Hematopoietic multipotent progenitor cell treated with erythropoietin and hydrocortisone succinate and interleukin-3 and kit ligand, for 17 days (in vitro differentiated cells): ENCODE results near the gene ZBP1.
"Not testable (repeated sequence)": the region's sequence is repeated elsewhere in the genome, so short reads cannot be mapped to it uniquely, and the experiment has no call there.

Experiments
- DNase-seq: peaks from one replicate; pipeline ENCODE4 v3.0.0-alpha.2; 2015; ENCODE audit warnings: low spot score

The ZBP1 gene

DNA sequence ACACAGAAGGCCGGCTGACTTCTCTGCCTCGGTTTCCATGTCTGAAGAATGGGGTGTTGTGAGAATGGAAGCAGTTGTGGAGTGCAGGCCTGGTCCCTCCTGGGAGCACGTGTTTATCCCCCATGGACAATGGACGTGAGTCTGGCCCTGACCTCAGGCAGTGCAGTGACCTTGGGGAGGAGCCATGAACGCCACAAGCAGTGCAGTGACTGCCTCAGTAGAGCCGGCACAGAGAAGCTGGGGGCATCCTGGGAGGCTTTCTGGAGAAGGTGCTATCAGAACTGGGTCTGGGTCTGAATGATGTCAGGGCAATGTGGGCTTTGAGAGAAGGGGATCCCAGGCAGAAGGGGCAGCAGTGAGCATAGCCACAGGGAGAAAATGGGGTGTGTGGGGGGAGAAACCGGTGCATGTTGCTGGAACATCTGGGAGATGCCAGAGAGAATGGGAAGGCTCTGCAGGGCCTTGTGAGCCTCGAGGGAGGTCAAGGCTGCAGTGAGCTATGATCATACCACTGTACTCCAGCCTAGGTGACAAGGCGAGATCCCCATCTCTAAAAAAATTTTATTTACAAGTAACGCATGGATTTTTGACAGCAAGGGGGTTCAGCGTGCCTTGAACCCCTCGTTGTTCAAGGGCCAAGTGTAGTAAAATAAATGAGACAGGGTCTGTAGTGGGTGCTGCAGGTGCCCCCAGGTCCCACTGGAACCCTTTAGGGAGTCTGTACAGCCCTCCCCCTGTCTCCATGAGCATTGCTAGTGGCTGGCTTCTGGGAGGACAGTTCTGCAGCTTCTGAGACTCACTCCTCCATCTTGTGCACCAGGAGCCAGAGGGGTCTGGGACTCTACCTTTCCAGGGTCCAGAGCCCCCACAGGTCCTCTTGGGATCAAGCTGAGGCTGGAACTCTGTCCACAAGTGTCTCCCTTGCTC, 27.0 kb upstream of the ZBP1 start:
- no peak for DNase-seq

DNA sequence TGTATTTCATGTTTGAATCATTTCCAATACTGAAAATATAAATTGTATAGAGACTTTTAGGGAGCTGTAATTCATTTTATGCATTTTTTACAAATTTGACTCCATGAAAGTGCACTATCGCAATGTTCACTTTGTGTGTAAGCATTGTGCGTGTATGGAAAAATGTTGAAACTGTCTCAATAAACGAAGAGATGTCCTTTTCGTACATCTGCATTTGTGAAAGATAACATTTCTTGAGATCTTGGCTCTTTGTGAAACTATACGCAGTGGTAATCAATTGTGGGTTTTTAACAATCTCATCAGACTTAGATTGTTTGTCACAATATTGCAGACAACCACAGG, 18.6 kb upstream of the ZBP1 start:
- no peak for DNase-seq

DNA sequence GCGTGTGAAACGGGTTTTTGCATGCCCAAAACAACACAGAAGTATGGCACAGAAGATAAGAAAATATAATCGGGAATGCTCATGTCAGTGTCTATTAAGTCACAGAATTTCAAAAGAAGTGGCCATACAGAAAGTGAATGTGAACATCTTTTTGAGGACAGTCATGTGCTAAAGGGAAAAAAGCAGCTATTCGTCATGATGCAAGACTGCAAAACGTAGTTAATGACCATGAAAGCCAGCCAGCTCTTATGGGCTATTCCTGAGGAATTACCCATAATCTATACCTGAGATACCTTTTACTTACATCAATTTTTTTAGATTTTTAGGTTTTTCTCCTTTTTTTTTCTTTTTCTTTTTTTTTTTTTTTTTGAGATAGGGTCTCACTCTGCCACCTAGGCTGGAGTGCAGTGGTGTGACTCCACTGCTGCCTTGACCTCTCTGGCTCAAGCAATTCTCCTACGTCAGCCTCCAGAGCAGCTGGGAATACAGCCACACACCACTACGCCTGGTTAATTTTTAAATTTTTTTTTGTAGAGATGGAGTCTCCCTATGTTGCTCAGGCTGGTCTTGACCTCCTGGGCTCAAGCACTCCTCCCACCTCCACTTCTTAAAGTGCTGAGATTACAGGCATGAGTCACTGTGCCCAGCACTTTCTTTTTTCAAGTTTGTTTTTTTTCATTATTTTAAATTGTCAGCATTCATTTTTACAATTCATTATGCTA, 18.1 kb upstream of the ZBP1 start:
- DNase-seq: no peak

DNA sequence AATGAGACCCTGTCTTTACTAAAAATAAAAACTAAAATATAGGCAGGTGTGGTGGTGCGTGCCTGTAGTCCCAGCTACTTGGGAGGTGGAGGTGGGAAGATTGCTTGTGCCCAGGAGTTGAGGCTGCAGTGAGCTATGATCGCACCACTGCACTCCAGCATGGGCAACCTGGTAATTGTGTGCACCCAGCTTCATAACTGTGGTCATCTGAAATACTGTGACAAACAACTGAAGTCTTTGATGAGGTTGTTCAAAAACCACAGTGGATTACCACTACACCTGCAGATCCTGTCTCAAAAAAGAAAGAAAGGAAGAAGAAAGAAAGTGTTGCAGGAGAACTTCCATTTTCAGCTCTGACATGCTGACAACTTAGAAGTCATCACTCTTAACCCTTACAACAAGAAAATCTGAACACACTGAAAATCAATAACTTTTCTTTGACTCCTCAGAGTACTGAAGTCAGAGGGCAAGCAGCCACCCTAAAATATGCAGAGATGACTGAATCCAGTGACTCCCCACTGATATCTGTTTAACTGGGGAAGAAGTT, 13.8 kb upstream of the ZBP1 start:
- no peak for DNase-seq

DNA sequence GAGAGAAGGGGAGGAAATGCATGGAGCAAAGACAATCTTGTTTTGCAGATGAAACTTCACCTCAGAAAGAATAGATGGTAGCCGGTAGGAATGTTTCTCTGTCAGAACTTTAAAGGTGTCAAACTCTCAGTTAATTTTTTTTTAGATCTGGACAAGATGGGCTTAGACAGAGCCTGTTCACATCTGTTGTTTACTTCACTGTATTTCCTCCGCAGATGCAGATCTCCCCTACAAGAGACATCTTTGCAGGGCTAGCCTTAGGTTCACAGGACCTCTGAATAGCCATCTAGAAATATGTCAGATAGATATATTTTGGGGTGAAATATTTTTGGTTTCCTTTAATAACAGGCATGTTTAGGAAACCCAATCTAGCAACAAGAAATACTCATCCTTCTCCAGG, 12.1 kb upstream of the ZBP1 start:
- DNase-seq: no peak

DNA sequence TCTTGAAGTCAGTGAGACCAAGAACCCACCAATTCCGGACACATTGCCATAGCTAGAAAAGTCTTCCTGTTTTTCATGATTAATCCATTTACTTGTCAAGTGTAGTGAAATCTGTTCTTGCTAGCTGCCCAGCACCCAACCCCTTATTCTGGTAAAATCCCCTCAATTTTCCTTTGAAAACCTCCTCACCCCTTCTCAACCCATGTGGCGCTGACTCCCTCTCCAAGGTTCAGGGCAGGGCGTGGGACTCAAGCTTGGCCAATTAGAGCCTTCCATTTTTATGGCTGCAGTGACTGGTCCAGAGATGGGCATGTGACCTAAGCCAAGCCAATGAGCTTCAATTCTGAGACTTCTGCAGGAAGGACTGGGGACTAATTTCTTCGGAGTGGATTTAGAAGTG, 9.8 kb upstream of the ZBP1 start:
- no peak for DNase-seq

DNA sequence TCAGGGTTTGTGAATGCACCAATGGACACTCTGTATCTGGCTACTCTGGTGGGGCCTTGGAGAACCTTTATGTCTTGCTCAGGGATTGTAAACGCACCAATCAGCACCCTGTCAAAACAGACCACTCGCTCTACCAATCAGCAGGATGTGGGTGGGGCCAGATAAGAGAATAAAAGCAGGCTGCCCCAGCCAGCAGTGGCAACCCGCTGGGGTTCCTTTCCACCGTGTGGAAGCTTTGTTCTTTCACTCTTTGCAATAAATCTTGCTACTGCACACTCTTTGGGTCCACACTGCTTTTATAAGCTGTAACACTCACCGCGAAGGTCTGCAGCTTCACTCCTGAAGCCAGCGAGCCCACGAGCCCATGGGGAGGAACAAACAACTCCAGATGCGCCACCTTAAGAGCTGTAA, 9.3 kb upstream of the ZBP1 start:
- DNase-seq: not testable (repeated sequence)

DNA sequence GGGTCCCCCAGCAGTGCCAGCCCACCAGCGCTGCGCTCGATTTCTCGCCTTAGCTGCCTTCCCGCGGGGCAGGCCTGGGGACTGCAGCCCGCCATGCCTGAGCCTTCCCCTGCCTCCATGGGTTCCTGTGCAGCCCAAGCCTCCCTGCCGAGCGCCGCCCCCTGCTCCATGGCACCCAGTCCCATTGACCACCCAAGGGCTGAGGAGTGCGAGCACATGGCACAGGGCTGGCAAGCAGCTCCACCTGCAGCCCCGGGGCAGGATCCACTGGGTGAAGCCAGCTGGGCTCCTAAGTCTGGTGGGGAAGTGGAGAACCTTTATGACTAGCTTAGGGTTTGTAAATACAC, 8.7 kb upstream of the ZBP1 start:
- not testable (repeated sequence) for DNase-seq

DNA sequence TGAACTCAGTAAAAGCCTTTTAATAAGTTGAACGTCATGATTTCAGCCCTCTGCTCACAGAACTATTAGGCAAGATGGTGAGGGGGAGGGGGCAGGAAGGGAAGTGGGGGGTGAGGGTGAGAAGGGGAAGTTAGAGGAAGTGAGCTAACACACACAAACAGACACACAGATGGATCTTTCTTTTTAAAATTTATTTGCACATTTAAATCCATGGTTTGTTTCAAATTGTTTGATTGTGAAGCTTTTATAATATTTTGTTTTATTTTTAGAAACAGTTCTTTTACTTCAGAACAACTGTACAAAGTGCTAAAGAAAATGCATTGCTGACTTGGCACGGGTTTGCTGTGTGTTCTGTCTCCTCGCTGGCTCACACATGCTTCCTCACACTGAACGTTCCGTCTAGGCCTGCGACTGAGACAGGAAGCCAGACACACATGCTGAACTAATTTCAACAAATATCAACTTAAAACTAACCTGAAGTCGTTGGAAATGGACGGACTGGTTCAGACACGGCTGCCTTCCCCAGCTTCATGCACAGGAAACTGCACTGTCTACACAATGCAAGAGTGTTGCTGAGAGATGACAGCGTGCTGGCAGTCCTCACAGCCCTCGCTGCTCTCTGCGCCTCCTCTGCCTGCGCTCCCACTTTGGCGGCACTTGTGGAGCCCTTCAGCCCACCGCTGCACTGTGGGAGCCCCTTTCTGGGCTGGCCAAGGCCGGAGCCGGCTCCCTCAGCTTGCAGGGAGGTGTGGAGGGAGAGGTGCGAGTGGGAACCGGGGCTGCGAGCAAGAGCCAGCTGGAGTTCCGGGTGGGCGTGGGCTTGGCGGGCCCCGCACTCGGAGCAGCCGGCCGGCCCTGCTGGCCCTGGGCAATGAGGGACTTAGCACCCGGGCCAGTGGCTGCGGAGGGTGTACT, 8.1 kb upstream of the ZBP1 start:
- no peak for DNase-seq

DNA sequence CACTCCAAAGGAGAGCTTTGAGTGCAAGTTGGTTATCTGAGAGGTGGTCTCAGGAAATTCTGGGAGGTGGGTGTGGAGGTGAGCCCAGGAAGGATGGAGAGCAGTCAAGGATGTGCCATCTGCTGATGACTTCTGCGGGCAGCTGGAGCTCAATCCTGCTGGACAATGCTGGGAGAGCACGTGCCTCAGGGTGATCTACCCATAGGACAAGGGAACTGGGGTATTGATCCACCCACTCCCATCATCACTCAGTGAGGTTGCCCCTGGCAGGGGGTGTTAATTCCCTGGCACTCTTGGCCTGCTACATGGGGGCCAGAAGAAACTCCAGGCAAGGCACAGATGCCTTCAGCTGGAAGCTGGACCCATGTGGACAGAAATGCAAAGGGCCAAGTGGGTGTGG, 7.1 kb upstream of the ZBP1 start:
- no peak for DNase-seq

DNA sequence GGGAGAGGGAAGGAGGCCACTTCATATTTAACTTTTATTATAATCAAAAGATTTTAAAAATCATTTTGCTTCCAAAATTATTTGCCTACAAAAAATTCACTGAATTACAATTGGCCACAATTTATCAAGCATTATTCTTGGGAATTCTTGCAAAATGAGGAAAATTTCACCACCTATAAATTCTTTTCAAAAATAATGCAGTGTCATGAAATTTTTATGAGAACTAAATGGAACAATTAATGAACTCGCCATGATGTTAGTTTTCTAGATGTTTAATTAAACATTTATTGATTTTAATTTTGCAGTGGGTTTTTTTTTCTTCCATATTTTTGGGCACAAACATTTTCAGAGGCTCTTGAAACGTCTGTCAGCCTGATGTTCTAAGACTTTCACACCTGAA, 5.8 kb upstream of the ZBP1 start:
- DNase-seq: no peak

DNA sequence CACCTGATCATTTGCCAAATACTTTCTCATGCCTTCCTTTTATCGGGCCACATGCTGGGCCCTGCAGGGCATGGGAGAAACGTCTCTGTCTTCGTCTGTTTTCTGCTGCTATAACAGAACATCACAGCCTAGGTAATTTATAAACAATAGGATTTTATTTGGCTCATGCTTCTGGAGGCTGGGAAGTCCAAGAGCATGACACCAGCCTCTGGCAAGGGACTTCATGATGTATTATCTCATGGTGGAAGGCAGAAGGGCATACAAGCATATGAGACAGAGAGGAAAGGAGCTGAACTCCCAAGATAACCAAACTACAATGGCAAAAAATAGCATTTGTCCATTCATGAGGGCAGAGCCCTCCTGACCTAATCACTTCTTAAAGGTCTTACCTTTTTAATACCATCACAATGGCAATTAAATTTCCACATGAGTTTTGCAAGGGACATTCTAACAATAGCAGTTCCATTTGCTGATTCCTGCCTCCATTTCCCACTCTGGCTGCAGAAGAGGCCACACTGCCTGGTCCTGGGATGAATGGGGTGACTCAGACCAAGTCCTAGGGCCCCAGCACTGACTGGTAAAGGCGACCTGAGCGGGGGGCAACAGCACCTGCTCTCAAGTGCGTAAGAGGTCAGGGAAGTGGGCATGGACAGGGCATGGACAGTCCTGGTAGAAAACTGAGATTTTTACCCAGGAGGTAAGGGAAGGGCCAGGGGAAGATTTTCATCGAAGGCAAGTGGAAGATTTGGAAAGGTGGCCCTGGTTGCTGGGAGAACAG, 5.1 kb upstream of the ZBP1 start:
- no peak for DNase-seq

DNA sequence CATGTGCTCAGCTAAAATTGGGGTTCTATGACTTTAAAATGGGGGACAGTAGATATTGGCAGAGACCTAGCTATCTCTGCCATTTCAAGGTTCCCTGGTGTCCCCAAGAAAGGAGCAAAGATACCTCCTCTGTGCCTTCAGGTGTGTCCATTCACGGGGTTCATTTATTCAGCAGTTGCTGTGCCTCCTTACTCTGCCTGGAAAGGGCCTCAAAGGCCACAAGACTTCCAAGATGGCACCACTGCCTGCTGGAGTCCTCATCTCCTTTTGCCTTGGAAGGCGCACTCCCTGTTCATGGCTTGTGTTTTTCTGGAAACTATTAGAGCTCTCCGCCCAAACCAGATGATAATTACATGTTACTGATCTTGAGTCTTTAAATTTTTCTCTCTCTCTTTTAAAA, 3.9 kb upstream of the ZBP1 start:
- no peak for DNase-seq

DNA sequence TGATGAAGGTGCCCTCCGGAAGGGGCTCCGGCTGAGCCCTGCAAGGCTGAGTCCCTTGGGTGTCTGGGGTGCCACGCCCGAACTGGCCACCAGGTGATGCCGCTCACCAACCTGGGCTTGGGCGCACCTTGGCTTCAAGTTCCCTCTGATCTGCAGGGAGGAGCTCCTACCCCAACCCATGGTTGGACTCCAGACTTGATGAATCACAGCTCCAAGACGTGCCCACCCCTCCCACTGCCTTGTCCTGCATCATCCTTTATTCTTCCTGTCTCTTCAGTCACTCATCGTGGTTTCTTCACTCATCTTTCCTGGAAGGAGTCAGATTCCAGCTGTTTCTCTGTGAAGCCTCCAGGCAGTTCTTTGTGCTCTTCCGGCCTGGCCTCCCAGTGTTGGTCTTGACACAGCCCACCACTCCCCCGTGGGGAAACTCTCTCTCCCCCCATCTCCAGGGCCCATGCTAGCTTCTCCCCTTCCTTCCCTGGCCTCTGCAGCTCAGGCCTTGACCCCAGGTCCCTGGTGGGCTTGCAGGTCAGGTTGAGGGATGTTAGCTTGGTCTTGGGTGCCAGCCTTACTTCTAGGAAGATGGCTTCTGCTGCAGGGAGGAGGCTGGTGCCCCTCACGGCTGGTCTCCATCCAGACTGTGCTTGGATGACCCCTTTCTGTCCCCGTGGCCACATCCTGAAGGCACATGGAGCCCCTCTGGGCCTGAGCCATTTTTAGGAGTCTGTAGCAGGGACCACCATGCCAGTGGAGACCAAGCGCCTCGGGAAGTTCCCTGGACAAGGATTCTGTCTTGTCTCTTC, 2.6 kb upstream of the ZBP1 start:
- no peak for DNase-seq

DNA sequence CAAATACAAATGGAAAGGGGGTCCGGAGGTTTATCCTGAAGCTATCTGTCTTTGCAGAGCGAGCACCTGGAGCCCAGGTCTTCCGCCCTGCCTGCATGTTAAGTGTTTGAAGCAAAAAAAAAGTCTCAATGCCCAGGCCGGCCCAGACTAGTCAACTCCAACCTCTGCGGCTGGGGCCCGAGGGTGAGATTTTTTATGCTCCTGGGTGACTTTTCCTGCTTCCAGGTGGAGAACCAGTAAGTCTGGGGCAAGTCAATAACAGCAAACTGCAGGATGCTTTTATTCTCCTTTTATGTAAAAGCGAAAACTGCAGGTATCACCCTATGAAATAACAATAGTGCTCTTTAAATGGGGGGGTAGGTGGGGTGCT, 2.0 kb upstream of the ZBP1 start:
- no peak for DNase-seq

DNA sequence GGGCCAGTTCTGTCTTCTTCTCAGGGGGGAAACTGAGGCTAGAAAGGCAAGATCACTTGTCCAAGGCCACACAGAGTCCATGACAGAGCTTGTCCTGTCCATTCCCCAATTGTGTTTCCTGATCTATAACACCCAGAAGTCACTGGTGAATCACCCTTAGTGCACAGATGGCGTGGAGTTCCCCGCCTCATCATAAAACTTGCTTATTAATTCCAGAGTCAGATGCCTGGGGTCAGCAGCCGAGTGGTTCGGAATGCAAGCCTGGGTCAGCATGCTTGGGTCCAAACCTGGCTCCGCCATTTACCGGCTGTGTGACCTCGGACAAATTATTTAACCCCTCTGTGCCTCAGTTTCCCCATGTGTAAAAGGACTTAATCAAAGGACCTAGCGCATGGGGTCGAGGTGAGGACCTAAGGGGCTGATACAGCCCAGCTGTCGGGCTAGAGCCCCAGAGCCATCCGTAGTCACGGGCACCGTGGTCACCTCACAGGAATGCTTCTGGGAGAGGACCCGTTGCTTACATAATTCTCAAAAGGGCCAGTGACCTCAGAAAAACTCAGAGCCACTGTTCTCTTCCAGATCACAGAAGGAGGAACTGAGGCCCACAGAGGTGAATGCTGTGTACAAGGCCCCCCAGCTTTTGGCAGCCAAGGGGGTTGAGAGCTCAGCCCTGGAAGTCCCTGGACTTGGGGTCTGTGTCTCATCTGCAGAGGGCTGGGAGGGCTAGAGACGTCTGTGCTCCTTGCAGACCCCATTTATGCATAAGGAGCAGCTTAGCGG, 1.4 kb upstream of the ZBP1 start:
- DNase-seq: no peak

DNA sequence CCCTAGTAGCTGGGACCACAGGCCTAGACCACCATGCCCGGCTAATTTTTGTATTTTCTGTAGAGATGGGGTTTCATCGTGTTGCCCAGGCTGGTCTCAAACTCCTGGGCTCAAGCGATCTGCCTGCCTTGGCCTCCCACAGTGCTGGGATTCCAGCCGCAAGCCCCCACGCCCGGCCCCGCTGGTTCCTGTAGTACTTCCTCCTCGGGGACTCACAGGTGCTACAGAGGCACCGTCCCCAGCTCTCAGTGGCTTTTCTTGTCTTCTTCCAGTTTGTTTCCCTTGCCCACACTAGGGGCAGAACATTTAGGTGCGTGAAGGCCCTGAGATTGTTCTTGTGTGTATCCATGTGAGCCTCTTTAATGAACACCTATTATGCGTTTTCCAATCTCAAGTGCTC, 773 bp upstream of the ZBP1 start:
- no peak for DNase-seq

DNA sequence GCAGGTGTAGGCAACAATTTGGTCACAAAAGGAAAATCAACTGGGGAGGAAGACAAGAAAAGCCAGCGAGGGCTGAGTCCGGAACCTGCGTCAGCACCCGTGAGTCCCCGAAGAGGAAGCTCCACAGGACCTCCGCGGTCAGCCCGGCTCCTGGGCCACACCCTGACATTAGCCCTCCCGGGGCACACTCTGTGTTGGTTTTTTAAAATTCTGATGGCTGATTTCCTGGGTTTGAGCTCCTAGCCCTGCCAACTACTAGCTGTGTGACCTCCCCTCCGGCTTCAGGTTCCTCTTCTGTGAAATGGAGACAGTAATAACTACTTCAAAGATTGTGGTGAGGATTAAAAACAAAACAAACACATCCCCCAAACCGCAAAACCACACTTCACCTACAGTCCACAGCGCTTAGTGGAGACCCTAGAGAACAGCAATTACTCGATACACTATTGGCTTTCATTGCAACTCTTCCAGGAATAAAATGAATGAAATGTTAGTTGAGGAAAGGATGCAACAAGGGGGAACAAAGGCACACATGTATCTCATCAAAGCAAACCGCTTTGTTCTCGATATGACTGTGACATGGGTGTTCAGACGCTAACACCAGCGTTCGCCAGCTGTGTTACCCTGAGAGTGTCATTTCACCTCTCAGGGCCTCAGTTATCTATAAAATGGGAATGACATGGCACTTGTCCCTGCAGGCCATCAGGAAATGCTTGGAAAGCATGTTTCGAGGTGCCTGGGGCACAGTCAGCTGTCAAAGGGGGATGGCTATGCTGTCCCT, 985 bp downstream of the ZBP1 start:
- DNase-seq: no peak

DNA sequence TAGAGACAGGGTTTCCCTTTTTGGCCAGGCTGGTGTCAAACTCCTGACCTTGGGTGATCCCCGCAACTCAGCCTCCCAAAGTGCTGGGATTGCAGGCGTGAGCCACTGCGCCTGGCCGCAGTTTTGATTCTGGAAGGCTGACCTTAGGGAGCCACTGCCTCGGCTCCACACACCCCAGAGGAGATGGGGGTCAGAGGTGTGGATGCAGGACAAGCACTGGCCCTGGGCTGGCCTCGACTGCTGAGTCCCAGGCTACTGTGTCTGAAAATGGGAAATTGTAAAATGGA, 1.5 kb downstream of the ZBP1 start:
- no peak for DNase-seq
